Renal pelvis (tissue), 4 donors: ENCODE measurements around the gene DHRS11. TPM values are rescaled to one million over a fixed set of nuclear protein-coding genes. Genes with fewer than 3 reads are reported as not detected.
"Not testable (repeated sequence)": the region's sequence is repeated elsewhere in the genome, so short reads cannot be mapped to it uniquely, and the experiment has no call there.

Experiments used
- DNase-seq: peaks from one replicate; pipeline ENCODE4 v3.0.0-alpha.2; 2013
- polyA plus RNA-seq, 3 donors: library from polyadenylated mRNA; unstranded; fragments of 120-200 nt; gene quantifications; one replicate each; pipeline ENCODE4 v1.2.1, GENCODE V29; 2013; ENCODE audit not compliant: insufficient read length in 3 of 3

DHRS11 gene
- polyA plus RNA-seq, 3 donors, result 23.3 to 32.3 (median 26.8) TPM

GRCh38 chr17:36590082-36590481 lies 1.6 kb upstream of the DHRS11 start:
- DNase-seq, result no peak

GRCh38 chr17:36592316-36592715 lies 637 bp downstream of the DHRS11 start:
- peak; percentile 46 for DNase-seq

- no peak for DNase-seq
Observed at GRCh38 chr17:36592716-36593321, 1.1 kb downstream of the DHRS11 start.

GRCh38 chr17:36593656-36594316 lies 2.1 kb downstream of the DHRS11 start:
- DNase-seq, result no peak

- no peak for DNase-seq
Observed at GRCh38 chr17:36594626-36595401, 3.1 kb downstream of the DHRS11 start.

- no peak for DNase-seq
Observed at GRCh38 chr17:36597226-36597625, 5.5 kb downstream of the DHRS11 start.

GRCh38 chr17:36597866-36598777 lies 6.4 kb downstream of the DHRS11 start:
- DNase-seq, result no peak

- no peak for DNase-seq
Observed at GRCh38 chr17:36598951-36599401, 7.3 kb downstream of the DHRS11 start.

GRCh38 chr17:36599546-36600250 lies 8.0 kb downstream of the DHRS11 start:
- no peak for DNase-seq

GRCh38 chr17:36600465-36600864 lies 8.8 kb downstream of the DHRS11 start:
- DNase-seq, result no peak

- DNase-seq, result no peak
Observed at GRCh38 chr17:36600936-36601302, 9.2 kb downstream of the DHRS11 start.

- DNase-seq, result peak; percentile 89
Observed at GRCh38 chr17:36601303-36602029, 9.8 kb downstream of the DHRS11 start, which contains the start of gene MRM1. MRM1 (plus strand) TSS chr17:36601583; CDS start chr17:36601811, 228 bp downstream.

GRCh38 chr17:36602030-36602748 lies 10.5 kb downstream of the DHRS11 start:
- DNase-seq, result no peak

GRCh38 chr17:36602924-36603384 lies 11.3 kb downstream of the DHRS11 start:
- DNase-seq, result no peak

- DNase-seq, result not testable (repeated sequence)
Observed at GRCh38 chr17:36605028-36605427, 13.3 kb downstream of the DHRS11 start.

GRCh38 chr17:36608280-36608679 lies 16.6 kb downstream of the DHRS11 start:
- no peak for DNase-seq

GRCh38 chr17:36608794-36609497 lies 17.3 kb downstream of the DHRS11 start:
- no peak for DNase-seq

- DNase-seq, result no peak
Observed at GRCh38 chr17:36609498-36609862, 17.8 kb downstream of the DHRS11 start.

GRCh38 chr17:36610474-36610873 lies 18.8 kb downstream of the DHRS11 start:
- DNase-seq, result no peak
